Measurements from ENCODE around the gene BHLHA15.

Gene BHLHA15

GRCh38 chr7:98250789-98251188, 39.5 kb downstream of the BHLHA15 start:
- DNase-seq, result no peak

GRCh38 chr7:98251231-98251600, 40.0 kb downstream of the BHLHA15 start:
- no peak for DNase-seq

GRCh38 chr7:98251601-98252424, 40.6 kb downstream of the BHLHA15 start, which contains the start of gene TECPR1:
Gene TECPR1 (minus strand): TSS chr7:98252232. CDS start chr7:98246146, 6,086 bp downstream.
- DNase-seq, result peak; percentile 20

GRCh38 chr7:98252425-98253054, 41.3 kb downstream of the BHLHA15 start:
- DNase-seq, result no peak

GRCh38 chr7:98254516-98254915, 43.3 kb downstream of the BHLHA15 start:
- DNase-seq, result no peak

GRCh38 chr7:98254951-98255610, 43.8 kb downstream of the BHLHA15 start:
- DNase-seq, result no peak

- no peak for DNase-seq
These were observed 45.2 kb downstream of the BHLHA15 start for GRCh38 chr7:98256431-98256830.

- DNase-seq, result no peak
These were observed 46.5 kb downstream of the BHLHA15 start for GRCh38 chr7:98257701-98258100.

Measured in SIG-M5 (cell line).